OCI-LY3 (cell line): Measurements from ENCODE around the gene AFAP1.

Source experiments
- H2AFZ ChIP-seq: fragments of 200-600, 300-600 bp; shearing (Covaris generic); 2 replicates; pipeline ENCODE4 v1.6.0; 2014; ENCODE audit warnings: antibody characterized with exemption, low read depth, low read length
- H3K27ac ChIP-seq: fragments of 200-600, 300-600 bp; sonication (generic); 2 replicates; pipeline ENCODE4 v1.5.1; 2014; ENCODE audit warnings: mild to moderate bottlenecking, low read length, moderate library complexity, mixed read lengths
- H3K27me3 ChIP-seq: fragments of 200-600, 300-600 bp; sonication (generic); 2 replicates; pipeline ENCODE4 v1.6.1; 2014; ENCODE audit warnings: low read depth, low read length, mixed read lengths
- H3K36me3 ChIP-seq: fragments of 200-600, 300-600 bp; sonication (generic); replicated peaks from 2 replicates; pipeline ENCODE3; 2014; ENCODE audit warnings: low read depth, low read length, mixed read lengths
- H3K4me1 ChIP-seq: fragments of 300-600, 200-600 bp; sonication (generic); 2 replicates; pipeline ENCODE4 v1.6.1; 2014; ENCODE audit warnings: low read length, mixed read lengths
- H3K4me2 ChIP-seq: fragments of 200-600, 300-600 bp; sonication (generic); 2 replicates; pipeline ENCODE4 v1.6.1; 2014; ENCODE audit warnings: low read length, mixed read lengths
- H3K4me3 ChIP-seq: fragments of 300-600, 200-600 bp; sonication (generic); 2 replicates; pipeline ENCODE4 v1.5.1; 2014; ENCODE audit warnings: antibody characterized with exemption, mild to moderate bottlenecking, low read length, moderate library complexity
- H3K79me2 ChIP-seq: fragments of 300-600, 200-600 bp; shearing (Covaris generic); 2 replicates; pipeline ENCODE4 v1.6.1; 2014; ENCODE audit warnings: mild to moderate bottlenecking, low read length, mixed read lengths
- H3K9ac ChIP-seq: fragments of 300-600, 200-600 bp; shearing (Covaris generic); 2 replicates; pipeline ENCODE4 v1.6.0; 2014; ENCODE audit warnings: mild to moderate bottlenecking, low read length, moderate library complexity
- H3K9me3 ChIP-seq: fragments of 200-600, 300-600 bp; shearing (Covaris generic); 2 replicates; pipeline ENCODE4 v1.6.1; 2014; ENCODE audit warnings: low read length, mixed read lengths; ENCODE audit not compliant: insufficient read depth
- H4K20me1 ChIP-seq: fragments of 200-600, 300-600 bp; sonication (generic); 2 replicates; pipeline ENCODE4 v1.6.1; 2016; ENCODE audit warnings: low read length, mixed read lengths; ENCODE audit not compliant: insufficient read depth
- EZH2phosphoT487 ChIP-seq: fragments of 200-600 bp; shearing (Covaris generic); IDR thresholded peaks from 2 replicates; pipeline ENCODE4 v1.6.1; 2018; ENCODE audit warnings: antibody characterized with exemption, mixed run types, low read depth
- TF ChIP-seq, protein P1 (sequence below): fragments of 200-600, 300-600 bp; sonication (generic); IDR thresholded peaks from 2 replicates; pipeline ENCODE4 v1.5.1; 2014; ENCODE audit warnings: antibody characterized with exemption, low read length, low read depth

AFAP1 gene

DNA sequence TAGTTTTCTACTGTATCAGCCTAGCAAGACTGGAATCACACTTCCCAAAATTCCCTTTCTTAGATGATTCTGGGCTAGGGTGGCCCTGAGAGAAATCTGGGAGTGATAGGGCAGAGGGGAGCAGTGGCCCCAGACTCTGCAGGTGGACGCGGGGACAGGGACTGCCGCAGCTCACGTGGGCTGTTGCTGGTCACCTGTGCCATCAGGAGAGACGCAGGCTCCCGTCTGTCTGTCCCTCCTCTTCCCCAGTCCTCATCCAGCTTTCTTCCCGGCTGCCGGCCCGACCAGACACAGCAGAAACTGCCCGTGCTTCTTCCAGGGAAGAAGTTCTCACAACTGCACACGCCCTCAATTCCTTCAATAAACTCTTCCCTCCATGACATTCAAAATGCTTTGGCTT lies 86.4 kb downstream of the AFAP1 start:
- Histone ChIP-seq H3K4me3 (no peak overlapping the region), H3K4me2 (no peak overlapping the region), H2AFZ (no peak overlapping the region), H3K36me3 (no peaks in the 10 kb centered on the region), H3K27ac (no peak overlapping the region), H3K9ac (no peak overlapping the region), H3K27me3 (peaks cover 8% of the 10 kb centered on the region), H3K79me2 (no peaks in the 10 kb centered on the region), H3K9me3 (no peaks in the 10 kb centered on the region), H3K4me1 (no peaks in the 10 kb centered on the region), H4K20me1 (no peaks in the 10 kb centered on the region)
- TF ChIP-seq, protein P1, sequence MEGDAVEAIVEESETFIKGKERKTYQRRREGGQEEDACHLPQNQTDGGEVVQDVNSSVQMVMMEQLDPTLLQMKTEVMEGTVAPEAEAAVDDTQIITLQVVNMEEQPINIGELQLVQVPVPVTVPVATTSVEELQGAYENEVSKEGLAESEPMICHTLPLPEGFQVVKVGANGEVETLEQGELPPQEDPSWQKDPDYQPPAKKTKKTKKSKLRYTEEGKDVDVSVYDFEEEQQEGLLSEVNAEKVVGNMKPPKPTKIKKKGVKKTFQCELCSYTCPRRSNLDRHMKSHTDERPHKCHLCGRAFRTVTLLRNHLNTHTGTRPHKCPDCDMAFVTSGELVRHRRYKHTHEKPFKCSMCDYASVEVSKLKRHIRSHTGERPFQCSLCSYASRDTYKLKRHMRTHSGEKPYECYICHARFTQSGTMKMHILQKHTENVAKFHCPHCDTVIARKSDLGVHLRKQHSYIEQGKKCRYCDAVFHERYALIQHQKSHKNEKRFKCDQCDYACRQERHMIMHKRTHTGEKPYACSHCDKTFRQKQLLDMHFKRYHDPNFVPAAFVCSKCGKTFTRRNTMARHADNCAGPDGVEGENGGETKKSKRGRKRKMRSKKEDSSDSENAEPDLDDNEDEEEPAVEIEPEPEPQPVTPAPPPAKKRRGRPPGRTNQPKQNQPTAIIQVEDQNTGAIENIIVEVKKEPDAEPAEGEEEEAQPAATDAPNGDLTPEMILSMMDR: no peak
- TF ChIP-seq EZH2phosphoT487: no peak

DNA sequence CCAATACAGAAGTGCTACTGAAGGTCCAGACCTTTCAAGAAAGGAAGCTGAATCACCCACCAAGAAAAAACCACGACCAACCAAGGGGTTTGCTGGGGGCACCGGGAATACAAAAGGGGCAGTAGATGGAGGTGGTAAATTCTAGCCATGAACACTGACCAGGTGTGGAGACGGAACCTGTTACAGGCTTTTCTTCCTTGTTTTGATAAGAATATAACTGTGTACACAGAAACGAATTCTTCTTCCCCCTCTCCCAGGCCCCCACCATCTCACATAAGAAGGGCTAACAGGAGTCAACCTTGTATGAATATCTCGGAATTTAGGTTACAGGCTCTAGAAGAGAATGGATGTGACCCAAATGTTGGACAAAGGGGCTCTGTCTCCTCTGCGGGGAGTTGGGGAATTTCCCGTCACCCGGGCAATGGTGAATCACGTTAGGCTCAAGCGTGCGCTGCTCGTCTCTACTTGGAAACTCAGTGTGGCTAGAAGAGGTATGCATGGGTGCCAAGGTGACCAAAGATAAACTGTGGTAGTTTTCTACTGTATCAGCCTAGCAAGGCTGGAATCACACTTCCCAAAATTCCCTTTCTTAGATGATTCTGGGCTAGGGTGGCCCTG lies 87.0 kb downstream of the AFAP1 start:
- no peak overlapping the region for H3K27ac ChIP-seq
- no peak overlapping the region for H3K9ac ChIP-seq
- peaks cover 8% of the 10 kb centered on the region for H3K27me3 ChIP-seq
- H3K9me3 ChIP-seq: no peaks in the 10 kb centered on the region
- H3K4me1 ChIP-seq: no peaks in the 10 kb centered on the region
- no peak for TF ChIP-seq EZH2phosphoT487
- TF ChIP-seq, protein P1: no peak
- H3K36me3 ChIP-seq: no peaks in the 10 kb centered on the region
- H4K20me1 ChIP-seq: no peaks in the 10 kb centered on the region
- H3K79me2 ChIP-seq: no peaks in the 10 kb centered on the region
- no peak overlapping the region for H3K4me2 ChIP-seq
- no peak overlapping the region for H2AFZ ChIP-seq
- H3K4me3 ChIP-seq: no peak overlapping the region

DNA sequence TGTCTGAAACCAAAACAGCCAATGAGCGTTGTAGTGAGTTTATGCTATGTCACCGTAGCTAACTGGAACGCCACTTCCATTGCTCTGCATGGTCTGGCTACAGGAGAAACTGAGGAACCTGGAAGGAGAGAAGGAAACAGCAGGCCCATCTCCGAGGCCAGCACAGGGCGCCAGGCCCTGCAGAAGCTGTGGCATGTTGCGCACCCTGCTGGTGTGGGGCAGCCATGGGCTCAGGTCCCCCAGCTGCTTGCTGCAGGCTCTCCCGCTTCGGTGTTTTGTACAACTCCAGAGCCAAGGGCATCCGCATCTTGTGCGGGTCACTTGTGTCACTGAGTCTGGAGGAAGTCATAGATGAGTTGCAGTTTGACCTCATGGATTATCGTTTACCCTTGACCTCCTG lies 89.2 kb downstream of the AFAP1 start:
- Histone ChIP-seq H3K9me3 (no peaks in the 10 kb centered on the region), H2AFZ (no peak overlapping the region), H3K9ac (no peak overlapping the region), H3K79me2 (no peaks in the 10 kb centered on the region), H3K36me3 (no peaks in the 10 kb centered on the region), H3K4me1 (no peaks in the 10 kb centered on the region), H3K27ac (no peak overlapping the region), H3K27me3 (peaks cover 8% of the 10 kb centered on the region), H4K20me1 (no peaks in the 10 kb centered on the region), H3K4me3 (no peak overlapping the region), H3K4me2 (no peak overlapping the region)
- TF ChIP-seq, protein P1: no peak
- no peak for TF ChIP-seq EZH2phosphoT487

DNA sequence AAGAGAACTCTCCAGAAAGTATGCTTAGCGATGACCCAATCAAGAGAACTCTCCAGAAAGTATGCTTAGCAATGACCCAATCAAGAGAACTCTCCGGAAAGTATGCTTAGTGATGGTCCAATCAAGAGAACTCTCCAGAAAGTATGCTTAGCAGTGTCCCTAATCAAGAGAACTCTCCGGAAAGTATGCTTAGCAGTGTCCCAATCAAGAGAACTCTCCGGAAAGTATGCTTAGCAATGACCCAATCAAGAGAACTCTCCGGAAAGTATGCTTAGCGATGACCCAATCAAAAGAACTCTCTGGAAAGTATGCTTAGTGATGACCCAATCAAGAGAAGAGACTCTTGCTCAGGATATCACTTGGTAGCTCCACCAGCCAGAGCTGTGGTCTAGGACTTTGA lies 92.5 kb downstream of the AFAP1 start:
- H3K27ac ChIP-seq: no peak overlapping the region
- peaks cover 8% of the 10 kb centered on the region for H3K27me3 ChIP-seq
- no peaks in the 10 kb centered on the region for H3K9me3 ChIP-seq
- H3K79me2 ChIP-seq: no peaks in the 10 kb centered on the region
- no peaks in the 10 kb centered on the region for H3K36me3 ChIP-seq
- H3K4me3 ChIP-seq: no peak overlapping the region
- no peaks in the 10 kb centered on the region for H4K20me1 ChIP-seq
- no peak for TF ChIP-seq EZH2phosphoT487
- TF ChIP-seq, protein P1: no peak
- no peak overlapping the region for H3K4me2 ChIP-seq
- no peaks in the 10 kb centered on the region for H3K4me1 ChIP-seq
- no peak overlapping the region for H2AFZ ChIP-seq
- H3K9ac ChIP-seq: no peak overlapping the region
